ENCODE data around the gene HLA-DOA.

Gene HLA-DOA

DNA sequence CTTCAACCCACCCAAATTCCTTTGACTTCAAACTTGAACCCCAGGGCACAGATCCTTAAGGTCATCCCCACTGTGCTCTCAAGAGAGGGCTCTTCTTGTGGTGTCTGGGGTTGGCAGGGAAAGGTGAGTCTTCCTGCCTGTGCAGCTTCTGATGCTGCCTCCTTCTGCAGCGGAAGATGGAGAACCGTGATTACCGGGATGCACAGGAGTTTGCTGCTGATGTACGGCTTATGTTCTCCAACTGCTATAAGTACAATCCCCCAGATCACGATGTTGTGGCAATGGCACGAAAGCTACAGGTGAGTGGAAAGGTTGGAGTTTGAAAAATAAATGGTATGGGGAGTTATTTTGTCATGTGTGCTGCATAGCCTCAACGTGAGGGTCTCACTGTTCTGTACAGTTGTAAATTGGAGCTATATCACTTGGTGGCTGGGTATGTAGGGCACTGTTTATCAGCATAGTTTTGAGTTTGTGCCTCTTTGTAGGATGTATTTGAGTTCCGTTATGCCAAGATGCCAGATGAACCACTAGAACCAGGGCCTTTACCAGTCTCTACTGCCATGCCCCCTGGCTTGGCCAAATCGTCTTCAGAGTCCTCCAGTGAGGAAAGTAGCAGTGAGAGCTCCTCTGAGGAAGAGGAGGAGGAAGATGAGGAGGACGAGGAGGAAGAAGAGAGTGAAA lies 32.0 kb downstream of the HLA-DOA start:
- no peak for DNase-seq

DNA sequence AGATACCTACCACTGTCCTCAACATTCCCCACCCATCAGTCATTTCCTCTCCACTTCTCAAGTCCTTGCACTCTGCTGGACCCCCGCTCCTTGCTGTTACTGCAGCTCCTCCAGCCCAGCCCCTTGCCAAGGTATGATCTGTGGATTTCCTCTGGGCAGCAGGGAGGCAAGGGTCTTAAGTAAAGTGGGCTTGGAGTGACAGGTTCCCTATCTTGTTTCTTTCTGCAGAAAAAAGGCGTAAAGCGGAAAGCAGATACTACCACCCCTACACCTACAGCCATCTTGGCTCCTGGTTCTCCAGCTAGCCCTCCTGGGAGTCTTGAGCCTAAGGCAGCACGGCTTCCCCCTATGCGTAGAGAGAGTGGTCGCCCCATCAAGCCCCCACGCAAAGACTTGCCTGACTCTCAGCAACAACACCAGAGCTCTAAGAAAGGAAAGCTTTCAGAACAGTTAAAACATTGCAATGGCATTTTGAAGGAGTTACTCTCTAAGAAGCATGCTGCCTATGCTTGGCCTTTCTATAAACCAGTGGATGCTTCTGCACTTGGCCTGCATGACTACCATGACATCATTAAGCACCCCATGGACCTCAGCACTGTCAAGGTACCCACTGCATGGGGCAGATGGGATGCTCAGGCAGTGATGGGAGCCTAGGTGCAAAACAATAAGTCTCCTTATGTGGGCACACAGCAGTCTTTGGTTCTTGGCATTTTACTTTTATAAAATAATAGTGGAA lies 32.9 kb downstream of the HLA-DOA start:
- DNase-seq, result no peak

DNA sequence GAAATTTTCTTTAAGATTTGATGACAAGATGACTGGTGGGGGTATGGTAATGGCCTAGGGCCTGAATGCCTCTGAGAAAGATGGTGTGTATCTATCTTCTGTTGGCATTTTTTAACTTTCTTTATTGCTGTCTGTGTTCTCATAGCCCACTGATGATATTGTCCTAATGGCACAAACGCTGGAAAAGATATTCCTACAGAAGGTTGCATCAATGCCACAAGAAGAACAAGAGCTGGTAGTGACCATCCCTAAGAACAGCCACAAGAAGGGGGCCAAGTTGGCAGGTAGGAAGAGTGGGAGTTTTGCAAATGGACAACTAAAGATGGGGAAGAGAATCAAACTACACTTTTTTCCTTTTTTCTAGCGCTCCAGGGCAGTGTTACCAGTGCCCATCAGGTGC lies 33.5 kb downstream of the HLA-DOA start:
- no peak for DNase-seq

DNA sequence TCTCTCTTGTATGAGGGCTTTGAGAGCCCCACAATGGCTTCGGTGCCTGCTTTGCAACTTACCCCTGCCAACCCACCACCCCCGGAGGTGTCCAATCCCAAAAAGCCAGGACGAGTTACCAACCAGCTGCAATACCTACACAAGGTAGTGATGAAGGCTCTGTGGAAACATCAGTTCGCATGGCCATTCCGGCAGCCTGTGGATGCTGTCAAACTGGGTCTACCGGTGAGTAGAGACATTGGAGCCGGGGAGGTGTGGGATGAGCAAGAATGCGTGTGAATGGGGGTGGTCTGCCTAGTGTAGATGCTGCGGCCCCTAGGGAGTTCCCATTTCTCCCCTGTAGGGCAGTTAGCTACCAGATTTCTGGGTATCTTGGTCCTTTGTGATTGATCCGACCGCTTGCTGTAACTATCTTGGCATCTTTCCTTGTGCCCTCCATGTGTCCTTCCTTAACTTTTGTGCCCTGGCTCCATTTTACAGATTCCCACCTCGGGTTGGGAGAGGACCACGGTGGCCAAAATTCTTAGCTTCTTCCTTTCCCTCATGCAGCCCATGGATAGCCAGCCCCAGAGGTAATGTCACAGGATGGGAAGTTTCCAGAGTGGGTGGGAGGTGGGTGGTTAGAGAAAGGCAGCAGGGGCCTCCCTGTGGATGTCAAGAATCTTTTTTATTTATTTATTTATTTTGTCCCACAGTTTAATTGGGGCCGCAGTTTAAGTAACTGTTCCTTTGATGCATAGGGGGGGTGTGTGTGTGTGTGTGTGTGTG lies 34.7 kb downstream of the HLA-DOA start:
- no peak for DNase-seq

DNA sequence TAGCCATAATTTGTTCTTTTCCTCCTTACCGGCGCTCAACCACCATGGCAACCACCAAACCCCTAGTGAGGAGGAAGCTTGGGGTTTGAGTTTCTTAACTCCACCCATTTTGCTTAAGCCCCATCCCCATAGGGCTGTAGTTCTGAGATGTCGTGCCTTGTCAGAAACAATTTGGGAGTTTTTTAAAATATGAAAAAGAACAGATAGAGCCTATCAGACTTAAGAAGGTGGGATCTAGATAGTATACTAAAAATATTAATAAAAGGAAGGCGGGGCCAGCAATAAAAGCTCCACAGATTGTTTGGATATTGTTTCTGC lies 35.4 kb downstream of the HLA-DOA start:
- DNase-seq, result peak; percentile 9

DNA sequence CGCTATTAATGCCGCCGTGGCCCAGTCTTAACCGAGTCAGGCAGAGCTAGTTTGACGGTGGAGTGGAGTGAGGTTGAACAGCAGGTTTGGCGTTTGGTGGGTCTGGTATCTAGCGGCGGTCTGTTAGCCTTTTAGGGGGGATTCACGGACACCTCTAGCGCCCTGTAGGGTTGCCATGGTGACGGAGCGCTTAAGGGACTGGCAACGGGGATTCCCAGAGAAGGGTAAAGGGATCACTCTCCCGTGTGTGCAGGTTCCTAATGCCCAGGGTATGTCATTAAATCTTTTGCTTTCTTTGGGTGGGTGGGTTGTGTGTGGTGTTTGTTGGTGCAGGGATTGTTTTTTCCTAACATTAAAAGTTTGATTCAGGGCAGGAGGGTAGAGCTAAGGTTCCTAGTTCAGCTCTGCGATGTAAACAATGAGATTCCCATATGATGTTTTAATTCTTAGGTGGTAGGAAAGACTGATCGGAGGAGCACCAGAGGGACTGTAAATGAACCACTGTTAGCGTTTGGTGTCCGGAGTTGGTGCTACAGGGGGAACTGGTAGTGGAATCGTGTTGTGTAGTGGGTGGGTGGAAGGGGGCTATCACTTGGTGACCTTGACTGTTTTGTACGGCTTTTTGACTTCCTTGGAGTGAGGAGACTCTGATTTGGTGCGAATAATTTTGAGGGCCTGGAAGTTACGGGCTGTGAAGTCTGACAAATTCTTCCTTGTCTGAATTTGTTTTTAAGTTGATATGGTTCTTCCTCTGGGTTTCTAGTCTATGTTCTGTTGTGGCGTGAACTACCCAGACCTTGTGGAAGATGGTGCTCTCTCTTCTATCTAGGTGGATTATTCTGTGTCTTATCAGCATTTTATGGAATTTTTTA lies 36.0 kb downstream of the HLA-DOA start:
- peak; percentile 58 for DNase-seq

DNA sequence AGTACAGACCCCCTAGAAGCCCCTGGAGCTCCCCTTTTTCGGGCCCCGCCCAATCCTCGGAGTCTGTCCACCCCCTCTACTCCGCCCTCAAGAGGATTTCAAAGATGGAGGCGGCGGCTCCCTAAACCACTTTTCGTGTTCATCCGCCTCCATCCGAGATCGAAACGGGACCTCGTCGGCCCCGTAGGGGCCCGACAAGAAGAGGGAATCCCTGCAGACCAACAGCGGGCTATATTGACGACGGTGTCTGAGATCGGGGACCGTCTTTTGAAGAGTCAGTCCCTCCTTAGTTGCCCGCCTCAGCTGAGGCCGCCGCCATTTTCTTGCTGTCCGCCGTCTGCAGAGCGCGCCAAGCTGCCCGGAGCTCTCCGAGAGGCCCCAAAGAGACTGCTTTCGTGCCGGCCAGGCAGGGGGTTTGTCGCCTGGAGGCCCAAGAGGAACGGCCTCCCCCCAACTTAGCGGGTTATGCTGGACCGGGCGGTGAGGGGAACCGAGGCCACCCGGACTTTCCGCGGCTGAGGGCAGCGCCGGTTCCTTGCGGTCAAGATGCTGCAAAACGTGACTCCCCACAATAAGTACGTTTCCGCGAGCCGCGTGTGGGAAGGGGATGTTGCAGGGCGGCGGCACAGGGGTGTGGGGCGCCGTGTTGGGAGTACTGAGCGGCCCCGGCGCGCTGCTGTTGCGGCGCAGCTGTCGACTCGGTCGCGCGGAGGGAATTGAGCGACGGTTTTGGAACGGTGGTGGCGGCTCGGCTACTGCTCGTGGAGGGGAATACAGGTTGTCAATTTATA lies 36.8 kb downstream of the HLA-DOA start:
- DNase-seq, result no peak

DNA sequence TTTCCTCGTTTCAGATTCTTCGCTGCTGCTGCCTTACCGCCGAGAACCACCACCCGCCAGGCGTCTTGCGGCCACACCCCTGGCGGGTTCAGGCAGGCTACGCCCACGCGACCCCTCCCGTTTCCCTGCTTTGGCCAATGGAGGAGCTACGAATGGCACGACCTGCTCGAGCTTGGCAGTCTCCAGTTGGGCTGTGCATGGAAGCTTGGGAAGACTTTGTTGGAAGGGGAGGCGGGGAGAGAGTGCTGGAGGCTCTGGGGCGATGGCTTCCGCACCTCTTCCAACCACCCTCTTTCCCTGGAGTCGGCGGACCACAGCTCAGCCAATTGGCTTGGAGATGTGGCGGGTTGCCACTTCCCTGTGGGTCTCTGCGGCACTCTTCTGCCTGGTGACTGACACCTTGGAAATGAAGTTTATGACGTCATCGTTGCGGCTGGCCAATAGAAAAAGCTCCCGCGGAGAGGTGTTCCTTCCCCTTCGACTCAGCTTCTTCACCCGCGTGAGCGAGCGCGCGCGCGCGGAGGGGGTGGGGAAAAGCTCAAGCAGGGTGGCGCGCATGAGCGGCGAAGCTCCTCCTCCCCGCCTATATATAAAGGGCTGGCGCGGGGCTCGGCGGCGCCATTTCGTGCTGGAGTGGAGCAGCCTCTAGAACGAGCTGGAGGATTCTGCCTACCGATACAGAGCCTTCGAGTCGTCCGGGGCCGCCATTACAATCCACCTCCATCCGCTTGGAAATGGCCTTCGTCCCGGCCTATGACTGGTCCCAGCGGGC lies 37.6 kb downstream of the HLA-DOA start:
- DNase-seq, result peak; percentile 99

DNA sequence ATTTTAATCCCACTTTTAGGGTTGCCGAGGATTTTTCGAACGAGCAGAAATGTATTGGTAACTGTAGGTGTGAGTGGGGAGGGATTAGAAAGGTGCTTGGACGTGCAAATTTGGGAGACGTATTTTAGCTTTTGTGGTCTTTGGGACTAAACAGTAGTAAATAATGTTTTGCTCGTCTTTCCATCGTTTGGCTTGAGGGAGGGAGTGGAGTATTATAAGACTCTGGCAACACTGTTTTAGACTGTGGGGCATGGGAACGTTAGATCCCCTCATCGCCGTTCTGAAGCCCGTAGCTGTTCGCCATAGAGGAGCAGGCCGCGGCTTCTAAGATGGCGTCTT lies 38.2 kb downstream of the HLA-DOA start:
- DNase-seq, result no peak

DNA sequence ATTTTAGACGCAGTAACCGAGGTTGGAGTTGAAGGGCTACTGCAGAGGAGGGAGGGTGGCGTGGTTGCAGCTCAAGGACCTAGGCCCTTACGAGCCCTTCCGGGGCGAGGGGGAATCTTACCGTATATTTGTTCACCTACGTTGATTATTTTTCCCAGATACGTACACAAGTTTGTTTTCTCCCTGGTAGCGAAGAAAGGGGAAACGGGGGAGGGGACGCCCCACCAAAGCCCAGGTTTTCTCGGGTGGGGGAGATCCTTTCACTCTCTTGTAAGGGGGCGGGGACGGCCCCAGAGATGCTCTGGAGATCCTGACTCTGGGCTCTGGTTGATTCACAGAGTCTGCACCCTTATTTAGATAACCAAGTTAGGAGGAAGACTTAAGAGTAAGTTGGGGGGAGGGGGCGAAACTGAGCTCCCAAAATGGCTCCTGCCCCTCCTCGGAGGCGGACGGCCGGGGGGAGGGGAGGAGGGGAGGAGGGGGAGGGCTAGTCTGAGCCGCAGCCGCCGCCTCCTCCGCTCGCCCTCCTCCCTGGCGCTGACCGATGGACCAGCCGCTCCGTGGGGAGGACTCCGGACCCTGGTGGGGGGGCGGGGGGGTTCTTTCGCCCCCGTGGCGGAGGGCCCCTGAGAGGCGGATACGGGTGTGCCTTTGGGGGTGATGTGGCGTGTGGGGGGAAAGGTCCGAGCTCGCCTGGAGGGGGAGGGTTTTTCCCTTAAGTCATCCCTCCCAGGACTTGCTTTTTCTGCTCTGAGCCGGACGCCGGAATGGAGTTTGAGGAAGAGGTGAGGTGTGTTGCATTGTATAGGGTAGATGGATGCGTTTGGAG lies 38.8 kb downstream of the HLA-DOA start:
- peak; percentile 82 for DNase-seq

DNA sequence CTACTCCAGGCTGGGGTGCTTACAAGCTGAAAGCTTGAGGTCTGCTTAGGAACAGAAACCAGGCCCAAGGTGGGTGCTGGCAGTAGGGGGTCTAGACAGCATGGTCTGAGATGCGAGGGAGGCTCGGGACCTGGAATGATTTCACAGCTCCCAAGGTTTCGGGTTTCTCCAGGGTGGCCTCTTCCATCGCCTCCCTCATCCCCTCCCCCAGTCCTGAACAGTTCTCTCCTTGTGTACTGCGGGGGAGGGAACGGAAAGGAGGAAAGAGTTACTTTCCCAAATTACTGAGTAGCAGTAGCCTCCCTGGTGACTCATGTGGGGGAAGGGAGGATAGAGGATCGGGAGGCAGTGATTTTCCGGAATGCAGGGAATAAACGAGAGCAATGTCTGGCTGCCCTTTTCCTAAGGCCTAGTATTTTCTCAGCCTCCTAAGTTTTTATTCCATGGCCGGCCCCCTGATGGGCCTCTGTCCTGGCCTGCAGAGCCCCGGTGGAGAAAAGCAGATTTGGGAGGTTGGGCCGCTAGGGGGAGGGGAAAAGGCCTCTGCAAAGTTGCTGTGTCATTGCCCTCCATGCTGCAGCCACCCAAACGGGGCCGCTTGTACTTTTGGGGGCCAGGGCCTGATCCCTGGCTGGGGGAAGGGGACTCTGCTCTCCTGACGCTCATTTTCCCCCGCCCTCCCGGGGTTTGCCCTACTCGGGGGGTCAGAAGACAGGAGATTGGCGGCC lies 39.5 kb downstream of the HLA-DOA start:
- peak; percentile 75 for DNase-seq

DNA sequence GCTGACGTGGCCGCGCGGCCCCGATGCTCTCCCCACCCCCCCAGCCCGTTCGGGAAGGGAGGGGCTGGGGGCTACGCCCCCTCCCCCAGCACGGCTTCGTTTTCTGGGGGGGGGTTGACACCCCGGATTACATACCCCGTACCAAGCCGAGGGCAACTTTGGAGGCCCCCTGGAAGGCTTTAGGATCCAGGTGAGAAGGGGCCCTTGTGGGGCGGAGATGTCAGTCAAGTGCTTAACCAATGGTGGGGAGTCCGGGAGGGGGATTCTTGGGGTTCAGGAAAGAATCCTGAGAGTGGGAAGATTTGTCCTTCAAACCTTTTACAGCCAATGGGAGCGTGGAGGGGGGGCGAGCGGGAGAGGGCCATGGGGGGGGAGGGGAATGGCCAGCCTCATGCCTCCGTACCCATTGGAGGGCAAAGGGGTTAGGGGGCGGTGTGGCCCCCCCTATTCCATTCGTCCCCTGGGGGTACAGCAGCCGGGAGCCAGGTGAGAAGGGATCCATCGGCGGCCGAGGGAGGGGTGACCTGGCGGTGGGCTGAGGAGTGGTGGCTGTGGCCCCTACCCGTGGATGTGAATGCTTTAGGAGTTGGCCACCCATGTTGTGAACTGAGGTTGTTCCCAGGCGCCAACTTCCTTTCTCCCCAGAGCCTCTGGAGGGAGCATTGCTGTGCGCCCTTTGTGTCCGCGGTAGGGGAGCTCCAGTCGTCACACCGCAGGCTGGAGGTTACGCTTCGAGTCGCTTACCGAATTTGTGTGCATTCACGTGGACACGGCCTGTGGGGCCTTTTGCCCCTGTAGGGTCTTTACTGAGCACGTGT lies 40.3 kb downstream of the HLA-DOA start:
- peak; percentile 72 for DNase-seq

DNA sequence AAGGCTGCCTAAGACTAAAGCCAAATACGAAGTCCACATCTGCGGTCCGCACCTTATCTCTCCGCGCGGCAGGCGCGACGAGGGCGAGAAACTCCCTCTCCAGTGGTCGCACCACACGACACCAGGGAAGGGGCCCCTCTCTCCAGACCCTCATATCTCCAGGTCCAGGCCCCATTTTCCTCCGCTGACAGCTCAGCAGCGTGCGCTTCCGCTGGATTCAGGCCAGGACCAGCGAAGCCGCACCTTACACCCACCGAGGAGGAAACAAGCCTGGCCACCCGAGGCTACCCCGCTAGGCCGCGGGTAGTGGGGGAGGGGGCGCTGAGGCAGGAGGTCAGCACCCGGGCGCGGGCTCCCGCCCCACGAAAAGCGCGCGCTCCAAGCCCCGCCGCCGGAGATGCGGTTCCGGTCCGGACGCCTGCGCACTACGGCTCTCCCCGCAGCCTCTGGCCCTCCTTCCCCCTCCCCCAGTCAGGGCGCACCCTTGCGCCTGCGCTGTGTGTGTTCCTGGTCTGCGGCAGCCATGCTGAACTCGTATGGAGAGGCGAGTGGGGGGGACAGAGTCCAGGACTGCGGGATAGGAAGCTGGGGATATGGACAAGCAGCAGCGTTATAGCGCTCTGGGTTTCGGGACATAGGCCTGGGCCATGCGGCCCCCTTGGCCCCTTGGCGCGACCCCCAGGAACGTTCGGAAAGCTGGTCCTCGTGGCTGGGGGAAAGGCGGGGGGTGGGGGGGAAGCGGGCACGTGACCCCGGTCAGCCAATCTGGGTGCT lies 41.1 kb downstream of the HLA-DOA start, which contains the start of gene BRD2:
Gene BRD2, plus strand, starts transcription at position 502 of the 774 bp plus-strand sequence. CDS start 4,305 bp downstream, outside the sequence.
- peak; percentile 92 for DNase-seq

DNA sequence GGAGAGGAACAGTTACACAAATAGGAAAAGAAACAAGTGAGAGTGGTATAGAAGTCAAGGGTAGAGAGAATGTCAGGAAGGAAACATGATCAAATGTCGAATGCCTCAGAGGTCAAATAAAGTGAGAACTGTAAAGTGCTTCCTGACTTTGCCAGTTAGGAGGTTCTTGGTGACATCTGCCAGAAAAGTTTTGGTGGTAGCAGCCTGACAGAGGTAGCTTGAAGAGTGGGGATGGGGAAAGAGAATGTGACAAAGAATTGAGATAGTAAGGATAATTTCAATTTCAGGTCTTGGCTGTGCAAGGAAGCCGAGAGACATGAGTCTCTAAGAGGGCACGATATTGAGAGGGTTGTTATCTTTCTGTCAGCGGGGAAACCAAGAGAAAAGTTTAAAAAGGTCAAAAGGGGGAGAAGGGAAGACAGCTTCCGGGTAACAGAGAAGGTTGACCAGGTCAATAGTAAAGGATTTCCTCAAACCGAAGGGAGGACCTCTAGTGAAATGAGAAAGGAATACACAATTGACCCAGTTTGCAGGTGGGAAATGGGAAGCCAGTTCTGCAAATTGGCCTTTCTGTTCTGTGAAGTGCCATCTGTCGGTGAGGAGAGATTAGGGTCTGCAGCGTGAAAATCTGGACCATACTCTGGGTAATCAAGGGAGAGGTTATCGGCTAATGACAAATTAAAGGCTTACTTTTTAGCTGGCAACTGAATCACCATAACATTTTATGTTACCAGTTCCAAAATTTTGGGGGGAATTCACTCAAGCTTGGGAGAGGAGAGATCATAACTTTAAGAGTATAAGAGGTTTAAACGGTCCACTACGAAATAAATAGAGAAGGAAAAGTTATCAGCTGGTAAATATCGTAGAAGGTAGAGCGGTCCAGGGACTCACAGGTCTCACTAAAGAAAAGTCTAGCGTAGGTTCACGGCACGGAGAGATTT lies 42.0 kb downstream of the HLA-DOA start:
- DNase-seq, result peak; percentile 6

DNA sequence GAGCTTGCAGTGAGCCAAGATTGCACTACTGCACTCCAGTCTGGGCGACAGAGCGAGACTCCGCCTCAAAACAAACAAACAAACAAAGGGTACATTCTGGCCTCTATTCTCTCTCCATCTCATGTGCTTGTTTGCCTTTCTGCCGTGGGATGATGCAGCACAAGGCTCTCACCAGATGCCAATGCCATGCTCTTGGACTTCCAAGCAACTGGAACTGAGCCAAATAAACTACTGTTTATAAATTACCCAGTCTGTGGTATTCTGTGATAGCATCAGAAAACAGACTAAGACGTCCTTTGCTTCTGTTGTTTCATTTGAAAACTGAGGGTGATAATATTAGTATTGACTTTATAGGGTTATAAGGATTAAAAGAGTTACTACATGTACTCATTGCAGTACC lies 44.6 kb downstream of the HLA-DOA start:
- DNase-seq, result no peak

DNA sequence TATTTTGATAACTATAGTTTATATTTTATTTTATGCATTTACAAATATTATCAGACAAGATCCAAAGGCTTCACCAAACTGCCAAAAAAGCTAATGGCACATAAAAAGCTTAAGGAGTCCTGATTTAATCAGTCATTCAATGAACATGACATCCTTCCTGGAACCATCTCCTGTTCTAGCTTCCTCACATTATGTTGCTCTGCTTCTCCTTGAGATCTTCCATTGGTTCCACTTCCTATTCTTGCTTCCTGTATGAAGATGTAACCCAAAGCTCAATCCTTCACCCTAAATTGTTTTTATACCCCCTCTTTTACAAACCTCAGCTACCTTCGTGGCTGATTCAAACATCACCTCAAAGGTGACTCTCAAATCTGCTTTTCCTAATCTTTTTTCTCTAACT lies 45.5 kb downstream of the HLA-DOA start:
- DNase-seq, result no peak

All from NCI-H2029 (cell line).